Raji (cell line): ENCODE data around the gene PJA1.

ENCODE experiments used
- POLR2A ChIP-seq: IDR thresholded peaks from 2 replicates; pipeline ENCODE4 v1.6.1; 2011; ENCODE audit warnings: low read depth, low read length, control low read depth; ENCODE audit not compliant: insufficient read depth

The PJA1 gene, protein sequence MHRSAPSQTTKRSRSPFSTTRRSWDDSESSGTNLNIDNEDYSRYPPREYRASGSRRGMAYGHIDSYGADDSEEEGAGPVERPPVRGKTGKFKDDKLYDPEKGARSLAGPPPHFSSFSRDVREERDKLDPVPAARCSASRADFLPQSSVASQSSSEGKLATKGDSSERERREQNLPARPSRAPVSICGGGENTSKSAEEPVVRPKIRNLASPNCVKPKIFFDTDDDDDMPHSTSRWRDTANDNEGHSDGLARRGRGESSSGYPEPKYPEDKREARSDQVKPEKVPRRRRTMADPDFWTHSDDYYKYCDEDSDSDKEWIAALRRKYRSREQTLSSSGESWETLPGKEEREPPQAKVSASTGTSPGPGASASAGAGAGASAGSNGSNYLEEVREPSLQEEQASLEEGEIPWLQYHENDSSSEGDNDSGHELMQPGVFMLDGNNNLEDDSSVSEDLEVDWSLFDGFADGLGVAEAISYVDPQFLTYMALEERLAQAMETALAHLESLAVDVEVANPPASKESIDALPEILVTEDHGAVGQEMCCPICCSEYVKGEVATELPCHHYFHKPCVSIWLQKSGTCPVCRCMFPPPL

DNA sequence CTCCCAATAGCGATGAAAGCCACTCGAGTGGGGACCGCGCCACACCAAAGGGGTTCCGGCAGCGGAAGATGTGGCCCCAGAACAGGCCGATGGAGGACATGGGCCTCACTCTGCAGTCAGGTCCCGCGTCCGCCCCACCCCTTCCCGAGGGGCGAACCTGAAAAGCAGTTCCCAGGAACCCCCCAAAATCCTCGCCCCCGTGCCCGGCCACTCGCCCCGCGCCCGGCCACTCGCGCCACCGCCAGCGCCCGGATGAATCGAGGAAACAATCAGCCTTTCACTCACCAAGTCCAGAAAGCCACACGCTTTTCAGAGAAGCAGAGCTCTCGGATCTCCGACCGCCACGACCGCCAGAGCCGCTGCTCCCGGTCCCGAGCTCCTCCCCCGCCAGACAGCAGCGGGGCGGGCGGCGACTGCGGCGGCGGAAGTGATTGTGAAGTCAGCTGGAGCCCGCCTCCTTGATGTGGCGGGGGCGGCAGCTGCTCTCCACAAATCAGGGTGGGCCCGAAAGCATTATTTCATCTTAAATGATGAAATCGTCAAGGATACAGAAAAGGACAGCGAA, at the start of gene PJA1:
TSS of gene PJA1 (minus strand) at position 367 of the 565 bp plus-strand sequence. CDS start 2,380 bp downstream, outside the sequence.
- peak; percentile 44; the same call in 1 of the 2 replicates for TF ChIP-seq POLR2A

DNA sequence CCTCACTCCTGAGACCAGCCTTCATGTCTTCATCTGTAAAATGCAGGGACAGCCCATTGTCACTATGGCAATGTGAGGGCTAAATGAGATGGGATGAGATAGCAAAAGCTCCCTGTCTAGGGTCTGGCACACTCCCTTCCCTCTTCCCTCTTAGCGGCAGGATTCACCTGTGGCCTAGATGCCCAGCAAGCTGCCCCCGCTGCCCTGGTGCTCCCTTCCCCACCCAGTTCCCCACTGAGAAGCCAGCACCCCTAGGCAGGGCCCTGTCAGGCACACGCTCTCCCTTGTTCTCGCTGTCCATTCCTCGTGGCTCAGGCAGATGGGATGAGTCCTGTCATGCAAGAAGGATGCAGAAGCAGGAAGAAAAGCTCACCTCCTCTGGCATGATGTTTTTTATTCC, 49.2 kb upstream of the PJA1 start:
- no peak for TF ChIP-seq POLR2A

DNA sequence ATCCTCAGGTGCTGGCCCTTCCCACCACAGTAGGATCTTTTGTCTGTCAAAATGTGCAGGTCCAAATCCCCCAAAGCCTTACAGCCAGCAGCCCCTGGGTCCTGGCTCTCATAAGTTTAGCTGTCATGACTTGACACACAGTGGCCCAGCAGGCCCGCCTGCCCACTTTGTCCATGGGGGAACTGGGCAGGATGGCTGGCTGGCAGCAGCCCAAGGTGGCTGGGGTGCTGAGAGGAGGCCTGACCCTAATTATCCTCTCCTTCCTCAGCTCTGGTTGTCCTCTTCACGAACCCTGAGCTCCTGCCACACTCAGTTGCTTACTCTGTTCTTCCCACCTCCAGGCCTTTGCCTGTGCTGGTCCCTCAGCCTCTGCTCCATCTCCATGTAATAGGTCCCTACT, 46.4 kb upstream of the PJA1 start:
- no peak for TF ChIP-seq POLR2A

DNA sequence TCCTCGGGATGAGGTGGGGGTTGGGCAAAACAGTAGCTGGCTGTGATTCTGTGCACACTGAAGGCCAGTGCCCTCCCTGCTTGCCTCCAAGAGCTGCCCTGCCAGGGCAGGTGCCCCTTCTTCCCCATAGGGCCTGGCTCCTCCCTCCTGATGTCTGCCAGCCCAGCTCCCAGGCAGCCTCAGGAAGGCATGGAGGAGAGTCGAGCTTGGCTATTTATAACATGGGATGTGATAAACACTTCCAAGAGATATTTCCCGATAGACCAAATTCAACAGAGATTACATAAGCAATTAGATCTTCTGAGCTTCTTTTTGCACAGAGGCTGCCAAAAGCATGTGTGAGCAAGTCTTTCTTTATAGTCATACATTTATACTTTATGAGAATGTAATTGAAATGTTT, 45.3 kb upstream of the PJA1 start:
- no peak for TF ChIP-seq POLR2A

DNA sequence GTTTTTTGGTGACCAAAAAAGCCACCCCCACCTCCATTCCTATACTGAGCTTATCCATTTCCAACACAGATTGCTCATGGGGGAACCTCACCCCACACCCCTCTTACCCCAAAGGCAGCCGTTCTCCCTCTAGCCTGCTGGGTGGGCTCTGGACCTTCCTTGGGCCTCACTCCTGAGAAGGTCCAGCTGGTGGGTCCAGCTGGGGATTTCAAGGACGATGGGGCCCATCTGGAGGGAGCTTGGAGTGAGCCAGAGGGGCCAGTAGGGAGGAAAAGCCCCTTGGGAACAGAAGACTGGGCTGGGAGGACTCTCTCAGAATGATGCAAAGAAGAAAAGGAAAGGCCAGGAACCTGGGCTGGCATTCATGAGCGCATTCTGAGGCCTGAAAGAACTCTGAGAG, 42.0 kb upstream of the PJA1 start:
- TF ChIP-seq POLR2A, result no peak

DNA sequence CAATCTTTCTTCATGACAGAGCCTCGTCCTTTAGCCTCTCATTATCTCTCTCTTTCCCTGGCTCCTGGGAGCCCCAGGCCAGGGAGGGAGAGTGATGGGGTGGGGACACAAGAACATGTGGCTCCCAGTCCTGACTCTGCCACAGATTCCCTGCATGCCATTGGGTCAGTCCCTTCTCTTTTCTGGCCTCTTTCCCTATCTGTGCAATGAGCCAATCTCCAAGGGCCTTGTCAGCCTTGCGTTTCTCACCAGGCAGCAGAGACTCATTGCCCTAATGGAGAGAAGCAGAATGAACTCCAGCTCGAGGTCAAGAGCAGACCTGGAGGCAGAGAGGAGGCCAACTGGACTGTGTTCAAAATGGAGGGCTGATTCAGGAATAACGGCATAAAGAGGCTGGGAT, 38.4 kb upstream of the PJA1 start:
- TF ChIP-seq POLR2A, result no peak

DNA sequence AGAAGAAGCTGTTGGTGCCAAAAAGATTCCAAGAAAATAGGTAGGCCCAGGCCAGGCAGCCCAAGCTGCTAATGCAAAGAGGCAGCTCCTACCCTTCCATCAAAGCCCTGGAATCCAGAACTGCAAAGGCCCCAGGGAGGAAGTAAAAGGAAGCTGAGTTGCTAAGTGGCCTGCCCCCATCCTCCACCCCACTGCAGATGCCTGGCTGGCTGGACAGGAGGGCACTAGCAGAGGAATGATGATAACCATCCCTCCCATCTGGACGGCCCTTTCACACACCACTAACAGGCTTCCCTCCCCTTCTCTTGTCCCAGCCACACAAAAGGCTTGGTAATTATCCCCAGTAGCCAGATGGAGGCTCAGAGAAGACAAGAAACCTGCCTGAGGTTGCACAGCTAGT, 32.4 kb upstream of the PJA1 start:
- no peak for TF ChIP-seq POLR2A

DNA sequence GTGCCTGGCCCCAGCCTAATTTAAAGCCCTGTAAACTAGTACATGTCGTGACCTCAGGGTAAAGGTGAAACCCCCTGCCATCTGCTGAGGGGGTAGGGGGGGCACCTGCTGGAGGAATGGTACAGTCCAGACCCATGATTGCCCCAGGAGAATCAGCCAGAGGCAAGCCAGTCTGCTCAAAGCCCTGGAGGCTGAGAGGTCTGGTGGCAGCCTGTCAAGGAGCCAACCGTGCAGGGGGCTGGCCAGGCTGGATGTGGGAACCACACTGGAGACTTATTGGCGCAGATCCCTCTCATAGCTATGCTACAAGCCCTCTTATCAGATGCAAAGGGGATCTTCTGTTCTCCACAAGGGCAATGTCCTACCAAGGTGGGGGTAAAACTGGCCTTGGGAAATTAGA, 31.4 kb upstream of the PJA1 start:
- TF ChIP-seq POLR2A, result no peak

DNA sequence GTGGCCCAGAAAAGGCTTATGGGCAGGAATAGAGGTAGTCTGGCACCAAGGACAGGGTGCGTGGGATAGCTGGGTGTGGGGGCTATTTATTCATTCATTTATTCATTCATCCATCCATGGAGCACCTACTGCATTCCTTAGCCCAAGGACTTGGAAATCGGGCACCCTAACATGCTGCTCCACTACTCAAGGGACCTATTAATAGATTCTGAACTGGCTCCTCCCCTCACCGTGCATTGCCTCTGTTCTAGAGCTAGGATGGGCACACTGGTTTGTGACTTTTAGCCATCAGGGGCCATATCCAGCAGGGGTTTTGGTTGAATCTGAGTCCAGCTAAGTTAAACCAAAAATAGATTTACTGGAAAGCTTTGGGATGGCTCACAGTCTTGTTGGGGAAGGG, 30.6 kb upstream of the PJA1 start:
- TF ChIP-seq POLR2A, result no peak

DNA sequence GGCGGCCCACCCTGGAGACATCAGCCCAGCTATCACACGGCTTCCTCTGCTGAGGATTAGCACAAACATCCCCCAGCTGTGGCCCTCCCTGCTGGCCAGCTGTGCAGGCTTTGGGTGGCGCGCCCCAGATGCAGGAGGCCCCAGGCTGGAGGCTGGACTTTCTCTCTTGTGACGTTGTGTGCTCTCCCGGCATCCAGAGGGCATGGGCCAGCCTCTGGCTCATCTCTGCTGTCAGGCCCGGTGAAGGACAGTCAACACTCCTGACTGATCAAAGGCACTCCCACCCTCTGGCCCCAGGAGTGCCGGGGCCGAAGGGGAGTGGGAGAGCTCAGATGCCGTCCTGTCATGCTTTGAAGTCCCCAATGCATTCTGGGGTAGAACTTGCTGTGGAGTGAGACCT, 29.9 kb upstream of the PJA1 start:
- no peak for TF ChIP-seq POLR2A

DNA sequence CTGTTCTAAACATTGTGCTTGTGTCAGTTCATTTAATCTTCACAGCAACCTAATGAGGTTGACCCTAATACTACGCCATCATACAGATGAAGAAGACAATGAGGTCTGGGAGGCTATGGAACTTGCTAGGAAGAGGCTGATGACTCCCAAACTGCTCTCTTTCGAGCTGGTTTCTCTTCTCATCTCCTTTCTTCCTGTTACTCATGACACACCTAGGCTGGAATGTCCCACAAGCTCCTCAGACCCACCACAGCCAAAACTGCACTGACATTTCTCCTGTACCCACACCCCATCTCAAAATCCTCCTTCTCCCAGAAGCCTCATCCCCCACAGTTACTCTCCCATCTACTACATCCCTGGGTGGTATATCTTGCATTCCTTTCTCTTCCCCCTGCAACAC, 27.4 kb upstream of the PJA1 start:
- TF ChIP-seq POLR2A, result no peak

DNA sequence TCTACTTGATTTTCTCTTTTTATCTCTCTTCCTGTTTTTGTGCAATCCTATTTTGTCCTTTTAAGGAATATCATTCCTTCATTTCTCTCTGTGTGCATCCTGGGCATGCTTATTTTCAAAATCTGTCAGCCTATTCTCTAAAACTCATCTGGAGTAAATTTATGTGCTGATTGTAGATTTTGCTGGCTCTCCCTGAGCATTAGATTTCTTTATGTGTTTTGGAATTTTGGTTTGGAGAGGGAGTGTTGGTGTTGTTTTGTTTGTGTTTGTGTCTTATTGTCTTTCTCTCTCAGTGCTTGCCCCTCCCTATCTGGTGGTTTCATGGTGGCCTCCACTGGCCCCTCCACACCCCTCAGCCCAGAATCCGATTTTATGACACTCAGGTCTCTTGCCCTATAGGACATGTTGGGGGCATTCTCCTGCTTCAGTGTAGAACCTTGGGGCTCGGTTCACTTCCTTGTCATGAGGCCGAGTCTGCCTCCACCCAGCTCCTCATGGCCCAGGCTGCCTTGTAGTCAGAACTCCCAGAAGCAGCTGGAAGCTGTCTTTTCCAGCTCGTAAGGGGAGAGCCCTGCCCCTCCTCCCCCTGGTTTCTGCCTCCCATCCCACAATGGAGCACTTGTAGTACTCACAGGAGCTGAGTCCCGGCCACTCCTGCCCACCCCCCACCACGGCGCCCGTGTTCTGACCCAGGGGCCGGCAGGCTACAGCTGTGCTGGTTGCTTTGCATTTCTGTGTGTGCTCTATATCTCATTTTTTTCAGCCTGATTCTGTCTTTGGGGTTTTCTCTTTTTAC, 24.5 kb upstream of the PJA1 start:
- no peak for TF ChIP-seq POLR2A

DNA sequence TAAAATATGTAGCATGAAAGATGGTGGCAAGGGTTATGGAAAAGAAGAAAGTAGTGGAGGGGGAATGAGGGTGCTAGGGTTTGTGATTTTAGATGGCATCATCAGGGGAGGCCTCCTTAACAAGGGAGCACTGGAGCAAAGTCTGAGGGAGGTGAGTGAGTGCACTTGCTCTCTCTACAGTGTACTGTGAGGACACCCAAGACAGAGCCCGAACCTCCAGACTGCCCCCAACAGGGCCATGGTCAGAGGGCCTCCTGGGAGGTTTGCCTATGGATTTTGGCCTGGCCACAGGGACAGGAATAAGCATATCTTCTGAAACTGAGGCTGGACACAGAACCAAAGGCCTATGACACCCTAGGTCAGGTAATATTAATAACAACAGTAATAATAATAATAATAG, 21.4 kb upstream of the PJA1 start:
- TF ChIP-seq POLR2A, result no peak

DNA sequence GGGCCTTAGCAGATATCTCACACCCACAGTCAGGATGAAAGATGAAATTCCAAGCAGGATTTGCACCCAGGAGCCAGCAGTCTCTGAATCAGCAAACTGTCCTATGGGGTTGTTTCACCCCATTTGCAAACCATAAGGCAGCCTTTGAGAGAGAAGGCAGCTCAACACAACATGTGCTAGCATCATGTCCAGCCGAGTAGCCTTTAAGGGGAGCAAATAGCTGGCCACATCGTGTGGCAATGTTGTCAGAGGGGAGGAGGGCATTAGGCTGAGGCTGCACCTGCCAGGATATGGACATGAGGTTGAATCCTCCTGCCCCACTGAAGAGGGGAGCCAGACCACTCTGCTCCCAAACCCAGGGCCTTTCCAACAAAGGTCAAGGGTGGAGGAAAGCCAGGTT, 20.6 kb upstream of the PJA1 start:
- TF ChIP-seq POLR2A, result no peak

DNA sequence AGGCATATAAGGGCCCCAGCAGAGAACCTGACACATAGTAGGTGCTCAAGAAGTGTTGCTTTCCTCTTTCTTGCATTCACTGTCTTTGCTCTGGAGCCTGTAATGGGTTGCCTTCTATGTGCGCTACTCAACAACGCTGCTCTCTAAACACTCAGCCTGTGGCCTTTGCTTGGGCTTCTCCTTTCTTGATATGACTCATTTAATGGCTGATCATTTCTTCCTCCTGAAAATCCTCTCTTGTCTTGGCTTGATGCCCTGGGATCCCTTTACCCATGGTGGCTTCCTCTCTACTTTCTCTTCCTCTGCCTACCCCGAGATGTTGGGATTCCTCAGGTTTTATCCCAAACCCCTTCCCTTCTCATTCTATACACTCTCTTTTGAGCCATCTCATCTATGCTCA, 19.9 kb upstream of the PJA1 start:
- no peak for TF ChIP-seq POLR2A
